GM18951 (cell line): ENCODE data around the gene BACE1-AS.

Source experiments
- POLR2A ChIP-seq: IDR thresholded peaks from 4 replicates; pipeline ENCODE4 v1.6.1; 2011; ENCODE audit warnings: mild to moderate bottlenecking; ENCODE audit not compliant: insufficient read length, insufficient read depth; ENCODE audit errors: extremely low read depth
- in situ Hi-C: fragments of 300-500 bp; cut with MboI; formaldehyde crosslinking; loops from one replicate; pipeline ENCODE4 v1.12.0; 2022; ENCODE audit warnings: low sequenced_read_pairs, mixed read lengths, inconsistent platforms; ENCODE audit not compliant: unreplicated experiment

BACE1-AS gene

DNA sequence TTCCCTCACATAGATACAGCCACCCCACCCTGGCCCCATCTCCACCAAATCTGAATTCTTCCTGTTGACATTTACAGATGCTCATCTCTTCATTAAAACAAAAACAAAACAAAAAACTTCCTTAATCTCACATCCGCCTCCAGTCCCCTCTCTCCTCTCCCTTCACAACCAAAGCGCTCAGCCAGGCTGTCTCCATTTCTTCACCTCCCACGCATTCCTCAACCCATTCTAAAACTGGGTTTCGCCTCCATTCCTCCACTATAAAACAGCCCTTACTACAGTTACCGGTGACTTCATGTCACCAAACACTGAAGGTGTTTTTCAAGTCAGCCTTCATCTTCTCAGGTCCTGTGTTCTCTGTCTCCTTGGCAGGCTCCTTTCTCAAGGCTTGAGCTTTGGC lies 9.6 kb downstream of the BACE1-AS start:
- TF ChIP-seq POLR2A: no peak
- in situ Hi-C loops: no loop called here

DNA sequence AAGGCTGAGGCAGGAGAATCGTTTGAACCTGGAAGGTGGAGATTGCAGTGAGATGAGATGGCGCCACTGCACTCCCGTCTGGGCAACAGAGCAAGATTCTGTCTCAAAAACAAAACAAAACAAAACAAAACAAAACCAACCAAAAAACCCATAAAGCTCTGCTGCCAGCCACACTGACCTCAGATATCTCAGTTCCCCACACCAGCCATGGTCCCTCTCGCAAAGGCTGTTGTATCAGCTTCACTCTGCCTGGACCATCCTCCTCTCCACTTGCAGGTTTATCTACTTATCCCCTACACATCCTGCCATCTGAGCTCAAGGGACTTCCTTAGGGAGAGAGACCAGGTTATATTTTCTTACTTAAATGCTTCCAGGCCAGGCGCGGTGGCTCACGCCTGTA lies 11.1 kb downstream of the BACE1-AS start:
- TF ChIP-seq POLR2A: no peak
- in situ Hi-C loops: no loop called here

DNA sequence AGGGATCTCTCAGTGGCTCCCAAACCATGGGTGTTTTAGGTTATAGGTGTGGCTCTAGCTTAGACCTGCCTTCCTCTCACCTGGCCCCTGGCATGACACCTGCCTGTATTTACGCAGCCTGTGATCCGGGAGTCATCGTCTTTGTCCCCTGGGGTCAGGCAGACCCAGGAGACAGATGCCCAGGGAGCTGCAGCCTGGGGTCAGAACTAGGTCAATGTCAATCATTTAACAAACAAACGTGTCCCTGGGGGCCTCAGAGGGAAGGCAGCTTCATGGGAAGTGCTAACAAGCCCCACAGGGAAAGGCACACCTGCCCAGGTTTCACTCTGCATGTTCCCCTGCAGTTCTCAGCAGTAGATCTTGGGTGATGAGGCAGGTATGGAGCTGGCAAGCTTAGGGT lies 12.0 kb downstream of the BACE1-AS start:
- in situ Hi-C loops: no loop called here
- TF ChIP-seq POLR2A: no peak

DNA sequence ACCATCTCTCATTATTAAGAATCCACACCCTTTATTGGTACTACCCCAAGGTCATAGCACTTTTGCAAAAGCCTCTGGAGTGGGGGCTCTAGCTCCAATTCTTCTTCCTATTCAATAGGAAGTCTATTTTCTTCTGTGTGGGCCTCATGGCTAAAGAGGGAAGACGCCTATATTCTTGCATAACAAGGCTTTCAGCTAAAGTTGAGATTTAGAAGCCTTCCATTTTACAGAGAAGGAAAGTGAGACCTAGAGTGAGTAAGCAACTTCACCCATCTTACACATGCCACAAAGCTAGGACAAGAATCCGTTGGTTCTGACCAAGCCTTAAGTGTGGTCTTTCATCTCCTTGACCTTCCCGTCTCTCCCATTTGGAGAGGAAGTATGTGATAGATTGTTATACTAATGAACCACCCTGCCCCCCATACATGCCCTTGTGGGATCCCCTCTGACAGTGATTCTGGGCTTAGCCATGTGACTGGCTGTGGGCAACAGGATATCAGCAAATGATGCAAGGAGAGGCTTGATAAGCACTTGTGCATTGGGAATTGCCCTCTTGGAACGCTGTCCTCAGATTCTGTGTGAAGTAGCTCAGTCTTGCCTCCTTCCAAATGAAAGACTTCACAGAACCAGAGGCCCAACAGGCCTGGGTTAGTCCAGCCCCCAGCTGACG lies 12.6 kb downstream of the BACE1-AS start:
- no peak for TF ChIP-seq POLR2A
- in situ Hi-C loops: no loop called here

DNA sequence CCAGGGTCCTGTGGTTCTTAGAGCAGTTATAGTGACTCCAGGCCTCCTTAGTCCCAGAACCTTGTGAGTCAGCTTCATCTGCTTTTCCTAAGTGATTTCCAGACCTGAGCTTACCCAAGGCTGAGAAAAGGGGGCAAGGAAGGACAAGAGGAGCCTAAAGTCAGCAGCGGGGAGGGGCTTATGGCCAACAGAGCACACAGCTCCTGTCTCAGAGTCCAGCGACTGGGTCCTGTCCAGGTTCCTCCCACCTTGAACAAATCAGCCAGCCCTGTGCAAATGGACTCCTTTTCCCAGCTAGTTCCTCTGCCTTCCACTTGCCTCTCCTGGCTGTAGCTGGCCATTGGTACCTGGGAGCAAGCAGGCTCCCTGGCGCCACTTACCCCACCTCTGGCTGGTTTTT lies 14.0 kb downstream of the BACE1-AS start:
- in situ Hi-C loops: no loop called here
- no peak for TF ChIP-seq POLR2A

DNA sequence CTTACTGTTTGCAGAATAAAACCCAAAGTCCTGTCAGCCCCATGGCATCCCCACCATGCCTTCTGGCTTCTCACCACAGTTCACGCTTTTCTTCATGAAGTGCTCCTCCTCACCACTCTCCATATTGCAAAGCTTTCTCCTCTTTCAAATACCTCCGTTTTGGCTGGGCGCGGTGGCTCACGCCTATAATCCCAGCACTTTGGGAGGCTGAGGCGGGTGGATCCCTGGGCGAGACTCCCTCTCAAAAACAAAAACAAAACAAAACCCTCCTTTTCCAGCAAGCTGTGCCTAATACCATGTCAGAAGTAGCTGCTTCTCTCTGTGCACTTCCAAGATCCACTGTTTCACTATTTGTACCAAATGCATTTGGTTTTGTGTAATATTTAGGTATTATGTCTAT lies 18.2 kb downstream of the BACE1-AS start:
- no peak for TF ChIP-seq POLR2A
- in situ Hi-C loops: no loop called here

DNA sequence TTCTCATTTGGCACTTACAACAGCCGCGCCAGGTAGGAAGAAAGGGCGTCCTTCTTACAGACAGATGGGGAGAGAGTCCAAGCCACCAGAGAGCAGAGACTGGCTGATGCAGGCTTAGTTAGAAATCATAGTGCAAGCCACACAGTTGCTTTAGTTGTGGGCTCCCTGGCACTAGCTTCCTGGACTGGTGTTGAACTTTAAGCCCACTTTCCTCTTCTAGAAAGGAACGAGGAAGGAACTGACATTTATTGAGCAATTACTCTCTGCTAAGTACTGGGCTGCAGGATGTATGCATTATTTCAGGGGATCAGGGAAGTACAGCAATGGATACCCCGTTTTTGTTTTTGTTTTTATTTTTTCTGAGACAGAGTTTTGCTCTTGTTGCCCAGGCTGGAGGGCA lies 21.9 kb downstream of the BACE1-AS start:
- in situ Hi-C loops: no loop called here
- no peak for TF ChIP-seq POLR2A

DNA sequence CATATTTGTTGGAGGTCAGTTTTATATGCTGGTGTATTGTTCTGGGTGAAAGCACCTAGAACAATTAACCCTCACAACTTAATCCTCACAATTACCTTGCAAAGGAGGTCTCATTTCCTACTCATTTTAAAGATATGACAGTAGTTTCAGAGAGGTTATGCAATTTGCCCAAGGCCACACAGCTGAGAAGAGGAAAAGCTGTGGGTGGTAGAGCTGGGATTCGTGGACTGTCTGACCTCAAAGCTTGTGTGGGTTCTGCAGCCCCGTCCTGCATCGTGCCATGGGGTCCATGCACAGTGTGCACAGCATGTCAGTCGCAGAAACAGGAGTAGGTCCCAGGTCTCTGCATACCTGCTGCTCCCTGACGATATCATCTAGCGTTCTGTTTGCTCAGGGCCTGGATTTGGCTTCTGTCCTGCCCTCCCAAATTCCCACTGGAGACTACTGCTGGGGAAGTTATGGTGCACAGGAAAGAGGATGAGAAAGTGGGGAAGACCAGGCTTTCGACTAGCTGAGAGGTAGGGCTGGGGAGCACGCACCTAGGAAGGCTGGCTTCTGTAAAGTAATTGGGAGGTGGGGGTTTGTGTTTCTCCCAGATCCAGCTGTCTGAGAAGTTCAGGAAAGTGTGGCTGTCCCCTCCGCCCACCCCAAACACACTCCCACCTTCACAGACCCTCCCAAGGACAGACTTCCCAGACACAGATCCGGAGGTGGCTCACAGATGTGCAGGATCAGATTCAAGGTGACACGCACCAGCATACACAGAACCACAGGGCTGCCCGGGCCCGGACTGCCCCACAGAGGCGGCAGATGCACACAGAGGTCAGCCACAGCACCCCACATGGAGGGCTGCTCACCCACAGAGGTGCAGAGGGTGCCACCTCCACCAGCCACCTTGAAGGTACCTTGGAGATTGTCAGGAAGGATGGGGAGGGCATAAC lies 23.0 kb downstream of the BACE1-AS start:
- no peak for TF ChIP-seq POLR2A
- in situ Hi-C loops: no loop called here

DNA sequence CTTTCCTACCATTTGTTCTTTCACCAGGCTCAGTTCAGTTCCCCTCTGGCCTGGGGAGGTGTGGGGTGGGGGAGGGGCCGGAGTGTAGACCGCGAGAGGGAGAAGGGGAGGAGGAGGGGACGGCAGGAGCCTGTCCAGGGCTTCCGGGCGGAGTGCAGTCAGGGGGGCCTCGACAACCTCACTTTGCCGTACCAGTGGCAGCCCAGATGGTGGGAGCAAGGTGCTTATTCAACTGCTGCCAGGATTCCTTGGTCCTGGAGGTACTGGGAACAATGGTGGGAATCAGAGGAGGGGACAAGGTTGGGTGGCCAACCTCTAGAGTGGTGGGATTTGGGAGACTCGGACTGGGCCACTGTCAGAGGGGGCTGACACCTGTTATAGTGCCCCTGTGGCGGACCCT lies 23.7 kb downstream of the BACE1-AS start:
- no peak for TF ChIP-seq POLR2A
- in situ Hi-C loops: no loop called here

DNA sequence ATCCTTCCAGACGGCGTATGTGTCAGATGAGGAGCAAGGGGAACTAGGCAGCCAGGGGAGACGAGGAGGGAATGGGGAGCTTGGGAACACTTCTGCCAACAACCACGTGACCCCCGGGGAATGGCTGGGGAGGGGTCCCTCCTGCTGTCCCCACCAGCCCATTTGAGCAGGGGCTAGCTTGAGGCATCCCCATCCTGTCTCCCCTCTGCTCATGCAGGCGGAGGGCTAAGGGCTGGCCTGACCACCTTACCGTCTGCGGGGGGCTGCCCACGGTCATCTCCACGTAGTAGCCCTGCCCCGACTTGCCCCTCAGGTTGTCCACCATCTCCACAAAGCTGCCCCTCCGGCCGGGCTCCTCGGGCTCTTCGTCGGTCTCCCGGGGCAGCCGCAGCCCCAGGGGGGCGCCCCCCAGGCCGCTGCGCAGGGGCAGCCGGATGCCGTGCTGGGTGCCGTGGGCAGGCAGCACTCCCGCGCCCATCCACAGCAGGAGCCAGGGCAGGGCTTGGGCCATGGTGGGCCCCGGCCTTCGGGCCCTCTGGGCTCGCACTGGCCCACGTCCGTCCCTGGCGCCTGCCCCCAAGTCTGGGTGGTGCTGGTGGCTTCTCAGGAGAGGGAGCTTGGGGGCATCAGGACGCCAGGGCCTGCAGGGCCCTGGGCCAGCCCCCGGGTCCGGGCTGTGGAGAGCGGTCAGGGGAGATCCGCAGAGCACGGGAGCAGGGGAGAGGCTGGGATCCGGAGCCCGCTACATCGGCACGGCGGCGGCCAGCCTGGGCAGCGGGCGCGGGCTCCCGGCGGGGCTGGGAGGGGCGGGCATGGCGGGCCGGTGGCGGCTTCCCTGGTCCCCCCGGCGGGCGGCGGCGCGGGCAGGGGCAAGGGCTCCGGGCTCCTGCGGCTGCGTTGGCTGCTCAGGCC lies 24.4 kb downstream of the BACE1-AS start:
- in situ Hi-C loops: no loop called here
- no peak for TF ChIP-seq POLR2A

DNA sequence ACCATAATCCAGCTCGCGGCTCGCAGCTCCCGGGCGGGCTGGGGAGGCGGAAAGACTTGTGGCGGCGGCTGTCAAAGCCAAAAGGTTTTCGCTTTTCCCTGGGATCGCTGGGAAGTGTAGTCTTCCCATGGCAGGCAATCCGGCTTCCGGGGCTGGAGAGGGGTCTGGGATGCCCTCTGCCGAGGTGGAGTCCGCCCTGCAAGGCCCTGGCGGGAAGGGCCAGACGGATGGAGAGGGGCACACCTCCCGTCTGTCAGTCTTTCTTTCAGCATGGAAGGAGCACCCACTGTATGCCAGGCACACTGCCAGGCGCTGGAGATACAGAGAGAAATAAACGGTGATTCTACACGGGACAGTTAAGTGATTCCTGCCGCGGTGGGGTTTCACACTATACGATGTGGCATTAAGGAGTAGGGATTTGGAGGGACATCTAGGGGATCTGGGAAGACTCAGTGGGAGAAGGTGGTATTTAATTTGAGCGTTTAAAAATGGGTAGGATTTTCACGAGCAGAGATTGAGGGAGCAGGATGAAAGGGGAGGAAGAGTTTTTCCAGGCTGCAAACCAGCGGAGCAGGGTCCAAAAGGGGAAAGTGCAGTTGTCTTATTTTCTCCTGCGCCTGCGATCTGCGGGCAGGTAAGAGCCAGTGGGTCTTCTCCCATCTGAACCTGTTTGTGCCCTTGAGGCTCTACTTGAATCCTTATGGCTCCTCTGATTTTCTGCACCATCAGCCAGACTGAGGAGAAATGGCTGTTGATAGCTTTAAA lies 25.2 kb downstream of the BACE1-AS start, which contains the start of gene BACE1:
BACE1 (minus strand) TSS at position 60 of the 765 bp plus-strand sequence. CDS start 461 bp downstream, outside the sequence.
- no peak for TF ChIP-seq POLR2A
- in situ Hi-C loops: no loop called here

DNA sequence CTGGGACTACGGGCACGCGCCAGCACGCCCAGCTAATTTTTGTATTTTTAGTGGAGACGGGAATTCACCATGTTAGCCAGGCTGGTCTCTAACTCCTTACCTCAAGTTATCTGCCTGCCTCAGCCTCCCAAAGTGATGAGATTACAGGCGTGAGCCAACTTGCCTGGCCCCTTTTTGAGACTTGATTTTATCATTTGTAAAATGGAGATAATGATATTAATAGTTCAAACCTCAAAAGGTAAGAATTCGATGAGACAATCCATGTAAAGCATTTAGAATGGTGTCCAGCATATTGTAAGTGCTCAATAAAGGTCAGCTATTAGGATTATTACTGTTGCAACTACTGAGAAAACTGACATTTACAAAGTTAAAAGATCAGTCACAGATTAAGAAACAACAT lies 27.6 kb downstream of the BACE1-AS start:
- in situ Hi-C loops: no loop called here
- TF ChIP-seq POLR2A: no peak
